Trophoblast cell (in vitro differentiated cells and primary cell): ENCODE data around the gene SPOPL.
A peak's percentile ranks its signal among the peaks of the same experiment; 100 is the strongest.

Experiments used
- DNase-seq, 2 donors: peaks; one replicate each; pipeline ENCODE4 v3.0.0-alpha.2; 2016
- H2AFZ ChIP-seq: 2 replicates; pipeline ENCODE4 v1.6.1; 2013; ENCODE audit warnings: low read length, moderate library complexity, mild to moderate bottlenecking; ENCODE audit not compliant: insufficient read depth, poor library complexity
- H2AK5ac ChIP-seq: 2 replicates; pipeline ENCODE4 v1.6.1; 2013; ENCODE audit warnings: mild to moderate bottlenecking, low read length
- H2BK120ac ChIP-seq: 2 replicates; pipeline ENCODE4 v1.6.1; 2013; ENCODE audit warnings: low read length, mild to moderate bottlenecking, moderate library complexity; ENCODE audit not compliant: insufficient read depth, poor library complexity
- H2BK12ac ChIP-seq: 2 replicates; pipeline ENCODE4 v1.6.1; 2013; ENCODE audit warnings: mild to moderate bottlenecking, low read length, moderate library complexity
- H2BK5ac ChIP-seq: 2 replicates; pipeline ENCODE4 v1.6.1; 2013; ENCODE audit warnings: low read length, low read depth, moderate library complexity, mild to moderate bottlenecking; ENCODE audit not compliant: poor library complexity
- H3K14ac ChIP-seq: 2 replicates; pipeline ENCODE4 v1.6.1; 2013; ENCODE audit warnings: mild to moderate bottlenecking, low read length
- H3K18ac ChIP-seq: 2 replicates; pipeline ENCODE4 v1.6.1; 2013; ENCODE audit warnings: mild to moderate bottlenecking, low read length
- H3K23ac ChIP-seq: 2 replicates; pipeline ENCODE4 v1.6.1; 2013; ENCODE audit warnings: low read length
- H3K27ac ChIP-seq: 2 replicates; pipeline ENCODE4 v1.5.1; 2013; ENCODE audit warnings: low read depth, mild to moderate bottlenecking, inconsistent platforms, low read length, moderate library complexity
- H3K27me3 ChIP-seq: 2 replicates; pipeline ENCODE4 v1.6.1; 2013; ENCODE audit warnings: inconsistent platforms, mild to moderate bottlenecking, low read length, moderate library complexity; ENCODE audit not compliant: insufficient read depth
- H3K36me3 ChIP-seq, 2 experiments: 1 replicate in 1 of 2; 2 replicates in 1 of 2; pipeline ENCODE4 v1.6.1; 2013; ENCODE audit warnings: low read length in 2 of 2, mild to moderate bottlenecking in 2 of 2, moderate library complexity in 1 of 2; ENCODE audit not compliant: insufficient read depth in 2 of 2, control insufficient read depth in 1 of 2
- H3K4ac ChIP-seq: 2 replicates; pipeline ENCODE4 v1.6.1; 2013; ENCODE audit warnings: low read depth, mild to moderate bottlenecking, low read length, moderate library complexity
- H3K4me1 ChIP-seq, 2 experiments: 1 replicate in 1 of 2; 2 replicates in 1 of 2; pipeline ENCODE4 v1.6.1; 2013; ENCODE audit warnings: low read length in 2 of 2, mild to moderate bottlenecking in 2 of 2, moderate library complexity in 1 of 2; ENCODE audit not compliant: insufficient read depth in 2 of 2, control insufficient read depth in 1 of 2
- H3K4me2 ChIP-seq: 2 replicates; pipeline ENCODE4 v1.6.1; 2013; ENCODE audit warnings: inconsistent platforms, mild to moderate bottlenecking, low read length, moderate library complexity
- H3K4me3 ChIP-seq: 2 replicates; pipeline ENCODE4 v1.5.1; 2013; ENCODE audit warnings: mild to moderate bottlenecking, low read depth, low read length, inconsistent platforms
- H3K79me1 ChIP-seq: one replicate; pipeline ENCODE4 v1.6.1; 2013; ENCODE audit warnings: low read length
- H3K79me2 ChIP-seq: 2 replicates; pipeline ENCODE4 v1.6.1; 2013; ENCODE audit warnings: low read length, mild to moderate bottlenecking; ENCODE audit not compliant: control insufficient read depth, insufficient read depth, poor library complexity
- H3K9ac ChIP-seq: 2 replicates; pipeline ENCODE4 v1.6.1; 2013; ENCODE audit warnings: mild to moderate bottlenecking, low read length
- H3K9me3 ChIP-seq: 2 replicates; pipeline ENCODE4 v1.6.1; 2013; ENCODE audit warnings: low read depth, mild to moderate bottlenecking, control low read depth, inconsistent platforms, low read length; ENCODE audit not compliant: insufficient read depth
- H4K12ac ChIP-seq: 2 replicates; pipeline ENCODE4 v1.6.1; 2013; ENCODE audit warnings: low read depth, mild to moderate bottlenecking, low read length, moderate library complexity
- H4K8ac ChIP-seq: 2 replicates; pipeline ENCODE4 v1.6.1; 2013; ENCODE audit warnings: low read depth, mild to moderate bottlenecking, low read length, moderate library complexity
- H4K91ac ChIP-seq: one replicate; pipeline ENCODE4 v1.6.1; 2013; ENCODE audit warnings: low read depth, mild to moderate bottlenecking, low read length, moderate library complexity
- WGBS: extraction: QIAGEN DNeasy Blood & Tissue Kit; methylation state at CpG from one replicate; pipeline ENCODE4 v1.1.7; 2013; ENCODE audit warnings: missing lambda C conversion rate; ENCODE audit not compliant: insufficient read length, insufficient coverage; ENCODE audit errors: extremely low coverage; 5-methylcytosine and 5-hydroxymethylcytosine counted together

Gene SPOPL

DNA sequence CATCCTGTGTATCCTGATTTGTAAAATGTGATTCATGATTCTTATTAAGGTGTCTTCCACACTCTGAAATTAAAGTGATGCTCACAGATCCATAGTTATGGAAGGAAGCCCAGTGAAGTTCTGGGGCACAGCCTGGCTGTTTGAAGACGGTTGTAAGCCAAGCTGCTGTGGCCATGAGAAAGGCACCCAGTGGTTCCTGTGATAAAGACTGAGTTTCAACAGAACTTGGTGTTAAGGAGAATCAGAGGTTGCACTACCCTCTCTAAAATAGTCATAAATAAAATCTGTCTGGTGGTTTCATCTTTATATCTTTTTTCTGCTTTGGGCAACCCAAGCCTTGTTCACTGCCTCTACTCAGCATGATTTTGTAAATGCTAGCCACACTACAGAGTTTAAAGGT, 32.2 kb upstream of the SPOPL start:
- Histone ChIP-seq H4K91ac (no peak overlapping the region), H3K9ac (no peak overlapping the region), H4K8ac (no peak overlapping the region), H3K14ac (no peak overlapping the region), H3K23ac (no peak overlapping the region), H3K18ac (no peak overlapping the region), H3K79me2 (no peaks in the 10 kb centered on the region), H3K4me3 (no peak overlapping the region), H3K79me1 (no peaks in the 10 kb centered on the region), H3K4me2 (no peak overlapping the region), H3K9me3 (no peaks in the 10 kb centered on the region), H2BK12ac (no peak overlapping the region), H2AK5ac (no peak overlapping the region), H3K36me3 (no peaks in the 10 kb centered on the region), H2AFZ (no peak overlapping the region), H3K4me1 (no peaks in the 10 kb centered on the region), H3K4ac (no peak overlapping the region), H2BK5ac (no peak overlapping the region), H2BK120ac (no peak overlapping the region), H3K27me3 (no peaks in the 10 kb centered on the region), H4K12ac (no peak overlapping the region), H3K27ac (no peak overlapping the region)
- DNase-seq, result no peak
- WGBS, result no CpG with 5 or more reads among the region's 1 CpG

DNA sequence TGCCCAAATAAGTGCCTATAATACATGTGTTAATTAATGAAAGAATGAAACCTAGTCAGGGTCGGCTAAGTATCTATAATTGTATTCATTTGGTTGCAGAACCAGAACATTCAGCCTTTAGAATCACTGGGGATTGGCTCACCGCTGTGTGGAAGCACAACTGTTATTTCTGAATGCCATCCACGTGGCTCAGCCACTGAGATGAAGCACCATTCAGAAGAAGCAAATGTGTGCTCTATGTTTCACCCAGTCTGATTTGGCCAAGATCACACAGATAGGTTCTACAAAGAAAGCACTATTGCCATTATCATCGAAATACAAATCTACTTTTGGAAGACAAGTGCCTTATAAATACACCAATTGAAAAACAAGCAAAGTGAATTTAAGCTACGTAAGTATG, 30.6 kb upstream of the SPOPL start:
- Histone ChIP-seq H3K4me2 (no peak overlapping the region), H3K36me3 (no peaks in the 10 kb centered on the region), H2BK120ac (no peak overlapping the region), H3K79me1 (no peaks in the 10 kb centered on the region), H2AK5ac (no peak overlapping the region), H3K9me3 (no peaks in the 10 kb centered on the region), H3K23ac (no peak overlapping the region), H2BK5ac (no peak overlapping the region), H2AFZ (no peak overlapping the region), H3K27me3 (no peaks in the 10 kb centered on the region), H3K9ac (no peak overlapping the region), H3K4ac (no peak overlapping the region), H3K79me2 (no peaks in the 10 kb centered on the region), H4K8ac (no peak overlapping the region), H2BK12ac (no peak overlapping the region), H4K91ac (no peak overlapping the region), H3K4me1 (no peaks in the 10 kb centered on the region), H3K14ac (no peak overlapping the region), H3K27ac (no peak overlapping the region), H3K18ac (no peak overlapping the region), H4K12ac (no peak overlapping the region), H3K4me3 (no peak overlapping the region)
- no peak for DNase-seq
- no CpG with 5 or more reads among the region's 5 CpGs for WGBS

DNA sequence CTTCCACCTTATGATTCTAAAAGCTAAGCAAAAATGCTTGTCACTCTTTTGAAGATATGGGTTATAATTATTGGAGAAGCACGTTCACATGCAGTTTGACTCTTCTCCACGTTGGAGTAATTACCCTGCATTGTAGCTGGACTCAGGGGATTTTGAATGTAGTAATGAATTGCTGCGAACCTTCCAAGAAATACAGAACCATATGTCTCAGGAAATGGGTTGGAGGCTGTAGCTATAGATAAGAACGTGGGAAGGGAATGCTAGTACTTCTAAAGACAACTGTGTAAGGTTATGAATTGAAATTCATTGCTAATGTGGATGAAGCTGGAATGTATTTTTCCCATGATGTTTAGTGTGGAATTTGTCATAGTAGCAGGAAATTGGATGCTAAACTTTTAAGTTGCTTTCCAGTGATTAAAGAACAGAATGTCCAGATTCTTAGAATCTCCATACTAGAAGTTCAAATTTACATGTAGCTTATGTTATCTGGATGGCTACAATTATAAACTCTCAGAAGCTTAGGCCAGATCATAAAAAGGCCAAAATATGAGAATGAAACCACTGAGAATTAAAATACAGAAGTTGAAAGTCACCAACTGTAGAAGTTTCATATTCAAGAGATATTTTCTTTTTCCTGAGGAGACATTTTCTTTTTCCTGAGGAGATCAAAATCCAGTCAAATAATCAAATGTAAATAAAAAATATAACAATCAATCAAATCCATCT, 27.3 kb upstream of the SPOPL start:
- Histone ChIP-seq H3K4me3 (no peak overlapping the region), H2AFZ (no peak overlapping the region), H2AK5ac (no peak overlapping the region), H3K4me2 (no peak overlapping the region), H3K27me3 (no peaks in the 10 kb centered on the region), H4K12ac (no peak overlapping the region), H2BK120ac (no peak overlapping the region), H3K9ac (no peak overlapping the region), H2BK12ac (no peak overlapping the region), H4K8ac (no peak overlapping the region), H4K91ac (no peak overlapping the region), H3K4me1 (no peaks in the 10 kb centered on the region), H2BK5ac (no peak overlapping the region), H3K79me1 (no peaks in the 10 kb centered on the region), H3K14ac (no peak overlapping the region), H3K4ac (no peak overlapping the region), H3K36me3 (no peaks in the 10 kb centered on the region), H3K79me2 (no peaks in the 10 kb centered on the region), H3K23ac (no peak overlapping the region), H3K18ac (no peak overlapping the region), H3K27ac (no peak overlapping the region), H3K9me3 (no peaks in the 10 kb centered on the region)
- WGBS, result no CpG with 5 or more reads among the region's 4 CpGs
- DNase-seq, result no peak

DNA sequence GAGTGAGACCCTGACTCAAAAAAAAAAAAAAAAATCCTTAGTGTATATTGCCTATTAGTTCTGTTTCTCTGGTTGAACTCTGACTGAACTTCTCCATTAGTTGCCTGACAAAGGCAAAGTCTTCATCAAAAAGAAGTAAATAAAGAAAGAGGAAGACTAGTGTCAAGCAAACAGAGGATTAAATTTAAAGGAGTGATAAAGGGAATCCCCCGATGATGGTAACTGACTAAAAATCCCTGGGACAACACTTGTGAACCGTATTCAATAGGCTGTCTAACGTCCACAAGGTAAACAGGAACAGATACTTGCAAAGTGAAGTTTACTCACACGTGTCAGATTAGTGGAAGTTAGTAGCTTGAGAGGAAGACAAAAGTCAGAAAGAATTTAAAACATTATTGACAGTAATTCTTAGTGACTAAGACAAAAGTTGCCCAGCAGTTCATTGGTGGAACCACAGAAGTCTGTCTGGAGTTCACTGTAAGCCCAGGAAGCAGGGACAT, 26.2 kb upstream of the SPOPL start:
- no peak overlapping the region for H3K4me3 ChIP-seq
- no CpG with 5 or more reads among the region's 4 CpGs for WGBS
- H4K91ac ChIP-seq, result no peak overlapping the region
- no peak overlapping the region for H2BK120ac ChIP-seq
- H4K12ac ChIP-seq, result no peak overlapping the region
- H3K23ac ChIP-seq, result no peak overlapping the region
- no peak overlapping the region for H2AFZ ChIP-seq
- H2BK5ac ChIP-seq, result no peak overlapping the region
- H3K9ac ChIP-seq, result no peak overlapping the region
- no peaks in the 10 kb centered on the region for H3K9me3 ChIP-seq
- H3K36me3 ChIP-seq, result no peaks in the 10 kb centered on the region
- no peak overlapping the region for H4K8ac ChIP-seq
- no peaks in the 10 kb centered on the region for H3K27me3 ChIP-seq
- H3K14ac ChIP-seq, result no peak overlapping the region
- no peak overlapping the region for H3K18ac ChIP-seq
- no peak overlapping the region for H3K4ac ChIP-seq
- H3K79me2 ChIP-seq, result no peaks in the 10 kb centered on the region
- H3K79me1 ChIP-seq, result no peaks in the 10 kb centered on the region
- H2AK5ac ChIP-seq, result no peak overlapping the region
- H2BK12ac ChIP-seq, result no peak overlapping the region
- H3K4me2 ChIP-seq, result no peak overlapping the region
- no peaks in the 10 kb centered on the region for H3K4me1 ChIP-seq
- peak in 1 of 2 donors; percentile 9 for DNase-seq
- H3K27ac ChIP-seq, result no peak overlapping the region
